GM23248 (cell line): ENCODE results near the gene KNDC1. TPM values are rescaled to one million over a fixed set of nuclear protein-coding genes. Genes with fewer than 3 reads are reported as not detected.

Source experiments
- DNase-seq: peaks from one replicate; pipeline ENCODE4 v3.0.0-alpha.2; 2015
- H2AFZ ChIP-seq: fragments of 200-600 bp; sonication (generic); 2 replicates; pipeline ENCODE4 v1.6.1; 2016; ENCODE audit warnings: antibody characterized with exemption
- H3F3A ChIP-seq: fragments of 200-600 bp; sonication (generic); 2 replicates; pipeline ENCODE4 v1.6.1; 2016; ENCODE audit warnings: mild to moderate bottlenecking, antibody characterized with exemption, mixed run types; ENCODE audit not compliant: insufficient read depth
- H3K27ac ChIP-seq: fragments of 200-600 bp; sonication (generic); 2 replicates; pipeline ENCODE4 v1.5.1; 2016; ENCODE audit warnings: mild to moderate bottlenecking
- H3K27me3 ChIP-seq: fragments of 200-600 bp; sonication (generic); replicated peaks from 2 replicates; pipeline ENCODE4 v1.6.1; 2016; ENCODE audit warnings: mild to moderate bottlenecking; ENCODE audit not compliant: insufficient read depth
- H3K36me3 ChIP-seq: fragments of 200-600 bp; sonication (generic); 2 replicates; pipeline ENCODE4 v1.6.1; 2016; ENCODE audit warnings: low read depth, mild to moderate bottlenecking
- H3K4me1 ChIP-seq: fragments of 200-600 bp; sonication (generic); 2 replicates; pipeline ENCODE4 v1.6.1; 2016; ENCODE audit warnings: mild to moderate bottlenecking; ENCODE audit not compliant: insufficient read depth
- H3K4me2 ChIP-seq: fragments of 200-600 bp; sonication (generic); one replicate; pipeline ENCODE4 v1.6.1; 2016; ENCODE audit warnings: mild to moderate bottlenecking; ENCODE audit not compliant: unreplicated experiment
- H3K4me3 ChIP-seq: fragments of 200-600 bp; sonication (generic); 2 replicates; pipeline ENCODE4 v1.5.1; 2016; ENCODE audit warnings: mild to moderate bottlenecking
- H3K79me2 ChIP-seq: fragments of 200-600 bp; sonication (generic); 2 replicates; pipeline ENCODE4 v1.6.1; 2016; ENCODE audit warnings: mild to moderate bottlenecking; ENCODE audit not compliant: insufficient read depth
- H3K9ac ChIP-seq: fragments of 200-600 bp; sonication (generic); 2 replicates; pipeline ENCODE4 v1.6.1; 2016; ENCODE audit warnings: mild to moderate bottlenecking
- H3K9me2 ChIP-seq: fragments of 200-600 bp; sonication (generic); 2 replicates; pipeline ENCODE4 v1.6.1; 2016; ENCODE audit warnings: mixed run types, mild to moderate bottlenecking, moderate library complexity; ENCODE audit not compliant: insufficient read depth
- H3K9me3 ChIP-seq: fragments of 200-600 bp; sonication (generic); one replicate; pipeline ENCODE4 v1.6.1; 2017; ENCODE audit warnings: low read depth
- H4K20me1 ChIP-seq: fragments of 200-600 bp; sonication (generic); 2 replicates; pipeline ENCODE4 v1.6.0; 2016; ENCODE audit not compliant: insufficient read depth
- EZH2 ChIP-seq: fragments of 200-600 bp; sonication (generic); IDR thresholded peaks from 2 replicates; pipeline ENCODE4 v1.6.1; 2018; ENCODE audit warnings: antibody characterized with exemption, mild to moderate bottlenecking; ENCODE audit not compliant: insufficient read depth, poor library complexity, severe bottlenecking
- EZH2phosphoT487 ChIP-seq: fragments of 200-600 bp; sonication (generic); IDR thresholded peaks from 2 replicates; pipeline ENCODE4 v1.6.1; 2018; ENCODE audit warnings: antibody characterized with exemption, moderate library complexity, mild to moderate bottlenecking, low read depth; ENCODE audit not compliant: insufficient read depth
- WGBS, 2 experiments: methylation state at CpG; one replicate each; pipeline ENCODE4 v1.1.6; 2015 to 2017; ENCODE audit warnings: low lambda C conversion rate in 2 of 2, low coverage in 1 of 2; ENCODE audit errors: missing lambda C conversion rate in 2 of 2; 5-methylcytosine and 5-hydroxymethylcytosine counted together
- in situ Hi-C: fragments of 300-500 bp; cut with MboI; formaldehyde crosslinking; loops from 2 replicates; pipeline ENCODE4 v1.15.0; 2020
- polyA plus RNA-seq: library from polyadenylated mRNA; unstranded; fragments of >200 nt; fragmentation: Nextera tagmentation; extraction: Ambion mirVana; gene quantifications from 2 replicates; pipeline ENCODE4 v1.2.1, GENCODE V29; 2016
- total RNA-seq: library from RNA; depleted of rRNA; stranded (reverse); fragments of >200 nt; shearing (Covaris generic); gene quantifications from 2 replicates; pipeline ENCODE4 v1.2.3, GENCODE V29; 2014

Gene KNDC1
- total and polyA plus RNA-seq, 2 experiments from 2014 or later = 0.44 to 0.54 TPM

GRCh38 chr10:133245439-133246235, 85.6 kb downstream of the KNDC1 start:
- Histone ChIP-seq H3K4me1 (no peaks in the 10 kb centered on the region), H3K9me2 (no peaks in the 10 kb centered on the region), H2AFZ (no peak overlapping the region), H4K20me1 (no peaks in the 10 kb centered on the region), H3K9me3 (no peaks in the 10 kb centered on the region), H3K4me3 (no peak overlapping the region), H3K79me2 (no peaks in the 10 kb centered on the region), H3K27ac (no peak overlapping the region), H3K9ac (no peak overlapping the region), H3K36me3 (no peaks in the 10 kb centered on the region), H3K4me2 (no peak overlapping the region), H3F3A (no peaks in the 10 kb centered on the region), H3K27me3 (peaks cover 36% of the 10 kb centered on the region)
- in situ Hi-C loops = no loop called here
- TF ChIP-seq EZH2 = no peak
- peak; percentile 42 for DNase-seq
- WGBS, 2 experiments = 39 to 42% methylated on average over 27 to 30 of the region's 33 CpGs

- H3F3A ChIP-seq = no peaks in the 10 kb centered on the region
- no peaks in the 10 kb centered on the region for H3K36me3 ChIP-seq
- no peaks in the 10 kb centered on the region for H3K9me3 ChIP-seq
- TF ChIP-seq EZH2phosphoT487 (no peak), EZH2 (no peak)
- H3K4me3 ChIP-seq = no peak overlapping the region
- H3K9me2 ChIP-seq = no peaks in the 10 kb centered on the region
- no peak overlapping the region for H3K4me2 ChIP-seq
- peaks cover 31% of the 10 kb centered on the region for H3K27me3 ChIP-seq
- 52 to 59% methylated on average over 11 to 12 of the region's 12 CpGs for WGBS, 2 experiments
- no peaks in the 10 kb centered on the region for H3K79me2 ChIP-seq
- H3K9ac ChIP-seq = no peak overlapping the region
- DNase-seq = no peak
- H3K4me1 ChIP-seq = no peaks in the 10 kb centered on the region
- no peaks in the 10 kb centered on the region for H4K20me1 ChIP-seq
- in situ Hi-C loops = no loop called here
- H3K27ac ChIP-seq = no peak overlapping the region
- no peak overlapping the region for H2AFZ ChIP-seq
These were observed 86.2 kb downstream of the KNDC1 start for GRCh38 chr10:133246236-133246626.

- Histone ChIP-seq H2AFZ (no peak overlapping the region), H3K79me2 (no peaks in the 10 kb centered on the region), H3K9me3 (no peaks in the 10 kb centered on the region), H3K9ac (no peak overlapping the region), H3F3A (no peaks in the 10 kb centered on the region), H4K20me1 (no peaks in the 10 kb centered on the region), H3K36me3 (no peaks in the 10 kb centered on the region), H3K4me3 (no peak overlapping the region), H3K27me3 (peaks cover 19% of the 10 kb centered on the region), H3K27ac (no peak overlapping the region), H3K9me2 (no peaks in the 10 kb centered on the region), H3K4me2 (no peak overlapping the region), H3K4me1 (no peaks in the 10 kb centered on the region)
- TF ChIP-seq EZH2phosphoT487 = no peak
- TF ChIP-seq EZH2 = no peak
- in situ Hi-C loops = no loop called here
- DNase-seq = no peak
- WGBS, 2 experiments = 45 to 61% methylated on average over 20 to 25 of the region's 36 CpGs
These were observed 87.8 kb downstream of the KNDC1 start for GRCh38 chr10:133247681-133248333.

GRCh38 chr10:133248334-133248715, 88.3 kb downstream of the KNDC1 start:
- H3K9me2 ChIP-seq = no peaks in the 10 kb centered on the region
- no peaks in the 10 kb centered on the region for H3K36me3 ChIP-seq
- H3K4me3 ChIP-seq = no peak overlapping the region
- WGBS, 2 experiments = 80% methylated on average over 9 to 12 of the region's 12 CpGs
- no peak overlapping the region for H3K27ac ChIP-seq
- no peaks in the 10 kb centered on the region for H3K9me3 ChIP-seq
- TF ChIP-seq EZH2phosphoT487 (no peak), EZH2 (no peak)
- H3K4me2 ChIP-seq = no peak overlapping the region
- in situ Hi-C loops = no loop called here
- no peaks in the 10 kb centered on the region for H3K79me2 ChIP-seq
- no peaks in the 10 kb centered on the region for H3F3A ChIP-seq
- H3K27me3 ChIP-seq = peaks cover 17% of the 10 kb centered on the region
- H4K20me1 ChIP-seq = no peaks in the 10 kb centered on the region
- no peaks in the 10 kb centered on the region for H3K4me1 ChIP-seq
- no peak overlapping the region for H2AFZ ChIP-seq
- no peak for DNase-seq
- no peak overlapping the region for H3K9ac ChIP-seq
